GM18508 (cell line): ENCODE data around the gene GPHN.
"Not testable (repeated sequence)": the region's sequence is repeated elsewhere in the genome, so short reads cannot be mapped to it uniquely, and the experiment has no call there.

ENCODE experiments used
- ATAC-seq: cut with Tn5 transposase; IDR thresholded peaks from one replicate; pipeline ENCODE4 v1.9.1; 2021; ENCODE audit warnings: moderate number of reproducible peaks; ENCODE audit not compliant: insufficient read depth, unreplicated experiment

GPHN gene

GRCh38 chr14:66498311-66498710 lies 9.6 kb upstream of the GPHN start:
- no peak for ATAC-seq

DNA sequence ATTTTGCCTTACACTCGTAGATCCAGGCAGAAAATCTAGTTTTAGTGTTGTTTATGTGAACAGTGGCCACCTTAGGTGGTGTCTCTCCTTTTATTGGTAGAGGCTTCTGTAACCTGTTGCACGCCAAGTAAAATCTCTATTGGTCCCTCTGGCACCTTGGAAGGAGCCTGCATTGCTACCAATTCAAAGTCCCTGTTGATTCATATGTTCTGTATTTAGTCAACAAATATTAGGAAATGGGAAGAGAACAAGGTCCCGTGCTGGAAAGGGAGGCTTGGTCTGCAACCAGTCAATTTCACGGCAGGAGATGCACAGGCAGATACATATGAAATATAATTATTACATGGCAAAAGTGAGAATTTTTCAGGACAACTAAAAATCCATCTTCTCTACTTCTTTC lies 6.4 kb upstream of the GPHN start:
- no peak for ATAC-seq

DNA sequence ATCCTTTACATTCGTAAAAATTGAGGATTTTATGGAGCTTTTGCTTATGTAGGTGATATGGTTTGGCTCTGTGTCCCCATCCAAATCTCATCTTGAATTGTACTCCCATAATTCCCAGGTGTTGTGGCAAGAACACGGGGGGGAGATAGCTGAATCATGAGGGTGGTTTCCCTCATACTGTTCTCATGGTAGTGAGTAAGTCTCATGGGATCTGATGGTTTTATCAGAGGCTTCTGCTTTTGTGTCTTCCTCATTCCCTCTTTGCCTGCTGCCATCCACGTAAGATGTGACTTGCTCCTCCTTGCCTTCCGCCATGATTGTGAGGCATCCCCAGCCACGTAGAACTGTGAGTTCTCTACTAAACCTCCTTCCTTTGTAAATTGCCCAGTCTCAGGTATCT lies 5.1 kb upstream of the GPHN start:
- not testable (repeated sequence) for ATAC-seq

DNA sequence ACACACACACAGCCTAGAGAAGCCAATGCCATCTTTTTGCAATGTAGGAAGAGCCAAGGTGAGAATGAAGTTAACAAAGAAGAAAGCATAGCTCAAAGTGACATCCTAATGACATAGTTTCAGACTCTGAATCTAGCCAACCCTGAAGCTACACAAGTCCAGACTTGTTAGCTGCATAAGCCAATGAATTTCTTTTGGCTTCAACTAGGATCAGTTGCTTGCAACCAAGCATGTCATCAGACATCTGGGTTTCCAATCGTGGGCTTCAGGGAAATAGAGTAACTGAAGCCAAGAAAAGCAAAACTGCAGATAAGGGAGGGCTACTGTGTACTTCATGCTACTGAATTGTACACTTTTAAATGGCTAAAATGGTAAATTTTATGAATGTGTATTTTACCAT lies 4.4 kb upstream of the GPHN start:
- no peak for ATAC-seq

- ATAC-seq, result peak; percentile 12
Measured at GRCh38 chr14:66507181-66507721, 696 bp upstream of the GPHN start.

GRCh38 chr14:66508547-66508845 lies 549 bp downstream of the GPHN start:
- no peak for ATAC-seq

- no peak for ATAC-seq
Measured at GRCh38 chr14:66508846-66509621, 1.1 kb downstream of the GPHN start.

DNA sequence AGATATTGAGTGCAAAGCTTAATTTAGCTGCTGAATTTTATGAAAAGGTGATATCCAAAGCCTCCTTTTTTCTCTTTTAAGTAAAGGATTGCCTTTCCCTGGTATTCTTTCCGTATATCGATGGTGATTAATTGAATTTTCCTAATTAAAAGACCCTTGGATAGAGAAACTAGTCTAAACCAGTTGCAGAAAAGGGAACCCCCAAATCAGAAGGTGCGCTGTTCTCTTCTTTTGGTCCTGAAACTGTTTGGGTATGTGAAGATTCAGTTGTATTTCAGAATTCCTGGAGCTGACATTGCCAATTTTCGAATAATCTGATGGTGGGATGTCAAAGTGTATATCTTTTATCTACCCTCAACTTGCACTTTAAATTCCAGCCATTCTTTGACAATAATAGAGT lies 1.9 kb downstream of the GPHN start:
- ATAC-seq, result no peak

GRCh38 chr14:66511849-66512248 lies 3.9 kb downstream of the GPHN start:
- no peak for ATAC-seq

GRCh38 chr14:66514213-66514612 lies 6.3 kb downstream of the GPHN start:
- no peak for ATAC-seq

DNA sequence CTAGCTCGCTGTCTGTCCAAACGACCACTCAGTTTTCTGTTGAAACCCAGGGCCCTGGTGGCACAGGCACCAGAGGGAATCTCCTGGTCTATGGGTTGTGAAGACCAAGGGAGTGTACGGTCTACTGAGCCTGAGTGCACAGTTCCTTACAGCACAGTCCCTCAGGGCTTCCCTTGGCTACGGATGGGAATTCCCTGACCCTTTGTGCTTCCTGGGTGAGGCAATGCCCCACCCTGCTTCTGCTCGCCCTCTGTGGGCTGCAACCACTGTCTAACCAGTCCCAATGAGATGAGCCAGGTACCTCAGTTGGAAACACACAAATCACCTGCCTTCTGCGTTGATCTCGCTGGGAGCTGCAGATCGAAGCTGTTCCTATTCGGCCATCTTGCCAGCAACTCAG lies 22.6 kb downstream of the GPHN start:
- ATAC-seq, result no peak

DNA sequence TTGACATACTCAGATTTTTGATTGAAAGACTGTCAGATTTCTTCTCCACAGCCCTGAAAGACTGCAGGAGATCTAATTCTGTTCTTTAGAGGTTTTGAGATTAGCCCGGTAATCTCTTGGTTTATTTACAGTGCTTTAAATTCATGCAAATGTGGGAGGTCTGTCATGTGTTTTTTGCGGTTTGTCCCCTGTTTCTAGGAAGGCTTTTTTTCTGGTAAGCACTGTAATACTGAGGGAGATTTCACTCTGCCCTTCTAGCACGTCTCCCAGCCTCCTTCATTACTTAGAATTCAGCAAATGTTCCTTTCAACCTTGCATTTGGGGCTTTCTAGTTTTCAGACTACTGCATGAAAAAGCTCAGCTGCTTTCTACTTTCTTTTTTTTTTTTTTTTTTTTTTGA lies 31.1 kb downstream of the GPHN start:
- ATAC-seq, result no peak

GRCh38 chr14:66540038-66540437 lies 32.1 kb downstream of the GPHN start:
- no peak for ATAC-seq

DNA sequence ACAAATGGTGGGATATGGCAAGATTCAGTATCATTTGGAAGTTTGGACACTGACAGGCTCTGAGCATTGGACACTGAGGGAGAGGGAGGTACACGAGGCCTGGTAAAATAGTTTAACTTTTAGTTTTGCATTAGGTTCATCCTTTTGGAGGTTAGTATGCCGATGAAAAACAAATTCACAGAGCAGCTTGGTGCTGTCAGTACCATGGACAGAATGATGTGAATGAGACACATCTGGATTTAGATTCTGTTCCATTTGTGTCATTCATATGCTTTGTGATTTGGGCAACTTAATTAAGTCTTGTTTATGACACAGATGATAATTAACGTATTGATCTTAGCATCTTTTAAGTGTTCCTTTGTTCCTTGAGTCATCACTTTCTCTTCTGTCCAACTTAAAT lies 33.7 kb downstream of the GPHN start:
- no peak for ATAC-seq

- no peak for ATAC-seq
Measured at GRCh38 chr14:66543996-66544395, 36.0 kb downstream of the GPHN start.

DNA sequence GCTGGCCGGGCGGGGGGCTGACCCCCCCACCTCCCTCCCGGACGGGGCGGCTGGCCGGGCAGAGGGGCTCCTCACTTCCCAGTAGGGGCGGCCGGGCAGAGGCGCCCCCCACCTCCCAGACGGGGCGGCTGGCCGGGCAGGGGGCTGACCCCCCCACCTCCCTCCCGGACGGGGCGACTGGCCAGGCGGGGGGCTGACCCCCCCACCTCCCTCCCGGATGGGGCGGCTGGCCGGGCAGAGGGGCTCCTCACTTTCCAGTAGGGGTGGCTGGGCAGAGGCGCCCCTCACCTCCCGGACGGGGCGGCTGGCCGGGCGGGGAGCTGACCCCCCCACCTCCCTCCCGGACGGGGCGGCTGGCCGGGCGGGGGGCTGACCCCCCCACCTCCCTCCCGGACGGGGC lies 37.2 kb downstream of the GPHN start:
- not testable (repeated sequence) for ATAC-seq

DNA sequence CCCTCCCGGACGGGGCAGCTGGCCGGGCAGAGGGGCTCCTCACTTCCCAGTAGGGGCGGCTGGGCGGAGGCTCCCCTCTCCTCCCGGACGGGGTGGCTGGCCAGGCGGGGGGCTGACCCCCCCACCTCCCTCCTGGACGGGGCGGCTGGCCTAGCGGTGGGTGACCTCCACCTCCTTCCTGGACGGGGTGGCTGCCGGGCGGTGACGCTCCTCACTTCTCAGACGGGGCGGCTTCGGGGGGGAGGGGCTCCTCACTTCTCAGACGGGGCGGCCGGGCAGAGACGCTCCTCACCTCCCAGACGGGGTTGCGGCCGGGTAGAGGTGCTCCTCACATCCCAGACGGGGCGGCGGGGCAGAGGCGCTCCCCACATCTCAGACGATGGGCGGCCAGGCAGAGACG lies 37.8 kb downstream of the GPHN start:
- not testable (repeated sequence) for ATAC-seq

GRCh38 chr14:66563731-66564130 lies 55.8 kb downstream of the GPHN start:
- ATAC-seq, result no peak

DNA sequence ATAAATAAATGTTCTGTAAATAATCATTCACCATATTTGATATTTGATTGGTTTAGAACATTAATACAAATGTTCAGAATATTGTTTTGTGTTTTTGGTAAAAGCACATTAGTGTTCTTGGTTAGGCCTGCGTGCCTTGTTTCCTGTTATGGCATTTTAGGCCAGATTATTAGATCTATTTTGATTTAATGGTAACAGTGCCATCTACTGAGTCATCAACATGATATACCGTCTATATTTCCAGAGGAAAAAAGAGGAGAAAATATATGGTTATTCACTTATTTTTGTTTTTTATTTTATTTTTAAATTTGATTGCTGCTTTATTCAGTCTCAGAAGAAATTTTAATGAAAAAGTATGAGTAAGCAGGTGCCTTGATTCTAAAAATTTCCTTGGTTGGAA lies 60.3 kb downstream of the GPHN start:
- no peak for ATAC-seq

GRCh38 chr14:66572826-66573225 lies 64.9 kb downstream of the GPHN start:
- no peak for ATAC-seq

DNA sequence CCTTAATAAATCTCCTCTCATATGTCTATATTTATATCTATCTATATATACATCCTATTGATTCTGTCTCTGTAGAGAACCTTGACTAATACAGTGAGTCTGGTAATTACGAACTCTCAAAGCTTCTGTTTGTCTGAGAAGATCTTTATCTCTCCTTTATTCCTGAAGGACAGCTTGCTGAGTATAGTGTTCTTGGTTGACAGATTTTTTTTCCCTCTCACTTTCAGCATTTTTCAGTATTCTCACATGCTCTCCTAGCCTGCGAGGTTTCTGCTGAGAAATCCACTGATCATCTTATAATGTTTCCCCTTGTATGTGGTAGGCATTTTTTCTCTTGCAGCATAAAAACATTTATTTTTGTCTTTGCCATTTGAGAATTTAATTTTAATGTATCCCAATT lies 67.1 kb downstream of the GPHN start:
- ATAC-seq, result no peak

DNA sequence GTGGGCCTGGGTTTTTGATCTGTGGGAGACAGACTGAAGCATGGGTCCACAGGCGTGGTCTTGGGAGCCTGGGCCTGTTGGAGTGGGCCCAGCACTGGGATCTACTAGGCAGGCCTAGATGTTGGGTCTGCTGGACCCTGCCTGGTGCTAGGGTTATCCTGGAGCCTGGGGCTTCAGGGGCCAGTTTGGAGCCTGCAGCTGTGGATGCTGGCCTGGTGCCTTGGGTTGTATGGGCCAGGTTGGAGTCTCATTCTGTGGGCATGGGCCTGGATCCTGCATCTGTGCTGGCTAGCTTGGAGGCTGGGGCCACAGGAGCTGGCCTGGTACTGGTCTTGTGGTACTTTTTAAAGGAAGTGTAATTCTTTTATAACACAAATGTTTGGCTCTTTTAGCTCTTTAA lies 68.0 kb downstream of the GPHN start:
- no peak for ATAC-seq
